GM12878 (cell line): ENCODE results near the gene ISY1. TPM values are rescaled to one million over a fixed set of nuclear protein-coding genes. Genes with fewer than 3 reads are reported as not detected.

Experiments
- ATAC-seq: fragments of 200-7000 bp; cut with Tn5 transposase; 3 replicates; pipeline ENCODE4 v1.9.1; 2020; ENCODE audit warnings: mild to moderate bottlenecking, moderate library complexity
- BruUV-seq: library from RNA; stranded (reverse); fragments of 400-500 nt; replicated peaks from 2 replicates; lab custom pipeline; 2021; lab: Mats Ljungman, UMichigan
- CTCF ChIA-PET: fragments of 300-600 bp; sonication (Branson Sonifier 250); formaldehyde crosslinking; extraction: SDS; loops from one replicate; lab custom pipeline; 2021; ENCODE audit warnings: inconsistent platforms; lab: Yijun Ruan, JAX
- POLR2A ChIA-PET: fragments of 350-600 bp; formaldehyde crosslinking; extraction: SDS; loops from one replicate; lab custom pipeline; 2021; ENCODE audit warnings: inconsistent platforms; lab: Charles Lee
- RAD21 ChIA-PET: fragments of 300-600 bp; sonication (Branson Sonifier 250); formaldehyde crosslinking; loops from one replicate; lab custom pipeline; 2023; ENCODE audit warnings: antibody characterized with exemption; ENCODE audit not compliant: unreplicated experiment; lab: Charles Lee
- SMC1A ChIA-PET: fragments of 300-600 bp; sonication (Branson Sonifier 250); formaldehyde crosslinking; loops from one replicate; lab custom pipeline; 2023; ENCODE audit not compliant: unreplicated experiment, uncharacterized antibody; lab: Charles Lee
- DNase-seq: peaks from one replicate; pipeline ENCODE4 v3.0.0-alpha.2; 2011; ENCODE audit warnings: low read depth, low spot score
- FAIRE-seq: peaks from 3 replicates; lab custom pipeline; 2011; peaks lifted over from hg19 to GRCh38; lab: Jason Lieb, UNC
- H2AFZ ChIP-seq: 2 replicates; pipeline ENCODE4 v1.6.0; 2011; ENCODE audit warnings: low read depth, low read length, control low read depth; ENCODE audit not compliant: control insufficient read depth
- H3K27ac ChIP-seq: 2 replicates; pipeline ENCODE4 v1.5.1; 2011; ENCODE audit warnings: control low read depth; ENCODE audit not compliant: control insufficient read depth, insufficient read depth
- H3K27me3 ChIP-seq, 2 experiments: replicated peaks in 1 of 2; 2 replicates each; pipeline versions ENCODE4 v1.6.0 to v1.6.1; 2011; ENCODE audit warnings: low read length in 1 of 2; ENCODE audit not compliant: control insufficient read depth in 2 of 2, insufficient read depth in 2 of 2
- H3K36me3 ChIP-seq, 2 experiments: 2 replicates each; pipeline ENCODE4 v1.5.1; 2011; ENCODE audit warnings: low read length in 1 of 2; ENCODE audit not compliant: control insufficient read depth in 2 of 2, insufficient read depth in 2 of 2
- H3K4me1 ChIP-seq: 2 replicates; pipeline ENCODE4 v1.6.1; 2011; ENCODE audit warnings: mild to moderate bottlenecking, low read length, moderate library complexity, mixed read lengths; ENCODE audit not compliant: control insufficient read depth, insufficient read depth
- H3K4me2 ChIP-seq: 2 replicates; pipeline ENCODE4 v1.6.0; 2011; ENCODE audit warnings: control low read depth; ENCODE audit not compliant: control insufficient read depth, insufficient read depth
- H3K4me3 ChIP-seq: fragments of 200-600 bp; sonication (generic); 2 replicates; pipeline ENCODE4 v1.5.1; 2016
- H3K79me2 ChIP-seq: 2 replicates; pipeline ENCODE4 v1.6.0; 2011; ENCODE audit warnings: low read length; ENCODE audit not compliant: control insufficient read depth, insufficient read depth
- H3K9ac ChIP-seq: 2 replicates; pipeline ENCODE4 v1.8.0; 2011; ENCODE audit warnings: low read length, control low read depth, mixed read lengths; ENCODE audit not compliant: control insufficient read depth, insufficient read depth
- H3K9me3 ChIP-seq: replicated peaks from 3 replicates; pipeline ENCODE4 v1.5.1; 2011; ENCODE audit warnings: mild to moderate bottlenecking, low read length; ENCODE audit not compliant: control insufficient read depth, insufficient read depth
- H4K20me1 ChIP-seq: 2 replicates; pipeline ENCODE4 v1.6.0; 2011; ENCODE audit not compliant: control insufficient read depth, insufficient read depth
- ATF3 ChIP-seq: IDR thresholded peaks from 2 replicates; pipeline ENCODE4 v1.6.1; 2011; ENCODE audit warnings: low read depth, mild to moderate bottlenecking, low read length, moderate library complexity, borderline replicate concordance; ENCODE audit errors: extremely low read depth
- BMI1 ChIP-seq: fragments of 450-650 bp; IDR thresholded peaks from 2 replicates; pipeline ENCODE4 v1.6.1; 2016; ENCODE audit warnings: mild to moderate bottlenecking, moderate library complexity, borderline replicate concordance
- CBX3 ChIP-seq: fragments of 200-600 bp; sonication (generic); IDR thresholded peaks from 2 replicates; pipeline ENCODE4 v1.6.1; 2016; ENCODE audit warnings: low read depth, borderline replicate concordance
- GATAD2B ChIP-seq: fragments of 450-650 bp; conservative IDR thresholded peaks from 2 replicates; pipeline ENCODE4 v1.6.1; 2017; ENCODE audit warnings: low read depth, mild to moderate bottlenecking, moderate library complexity
- JUND ChIP-seq: IDR thresholded peaks from 2 replicates; pipeline ENCODE4 v1.6.1; 2012; ENCODE audit warnings: low read depth, mild to moderate bottlenecking, low read length, improper control_type of control experiment, moderate library complexity
- LARP7 ChIP-seq: fragments of 450-650 bp; IDR thresholded peaks from 2 replicates; pipeline ENCODE4 v1.6.1; 2017; ENCODE audit warnings: mild to moderate bottlenecking
- PKNOX1 ChIP-seq: fragments of 450-650 bp; IDR thresholded peaks from 2 replicates; pipeline ENCODE4 v1.6.1; 2016; ENCODE audit warnings: mild to moderate bottlenecking
- TAF1 ChIP-seq: IDR thresholded peaks from 2 replicates; pipeline ENCODE4 v1.6.1; 2011; ENCODE audit warnings: mild to moderate bottlenecking, low read depth, low read length, borderline replicate concordance
- ZBTB40 ChIP-seq: fragments of 450-650 bp; IDR thresholded peaks from 2 replicates; pipeline ENCODE4 v1.6.1; 2016; ENCODE audit warnings: mild to moderate bottlenecking, moderate library complexity, borderline replicate concordance
- ZNF217 ChIP-seq: fragments of 450-650 bp; IDR thresholded peaks from 2 replicates; pipeline ENCODE4 v1.6.1; 2017; ENCODE audit warnings: antibody characterized with exemption, mild to moderate bottlenecking
- ZNF687 ChIP-seq: fragments of 450-650 bp; IDR thresholded peaks from 2 replicates; pipeline ENCODE4 v1.6.1; 2017; ENCODE audit warnings: mild to moderate bottlenecking, moderate library complexity
- ZSCAN29 ChIP-seq: fragments of 450-650 bp; IDR thresholded peaks from 2 replicates; pipeline ENCODE4 v1.6.1; 2017; ENCODE audit warnings: mild to moderate bottlenecking, moderate library complexity
- WGBS: methylation state at CpG from one replicate; pipeline ENCODE4 v1.1.6; 2016; ENCODE audit warnings: low lambda C conversion rate; ENCODE audit not compliant: insufficient replicate concordance, insufficient coverage; ENCODE audit errors: missing lambda C conversion rate; 5-methylcytosine and 5-hydroxymethylcytosine counted together
- in situ Hi-C: fragments of 300-500 bp; cut with MboI; formaldehyde crosslinking; loops from 9 replicates; pipeline ENCODE4 v1.14.3; 2018; ENCODE audit warnings: mixed read lengths
- intact Hi-C: fragments of 100-400 bp; cut with micrococcal nuclease; formaldehyde crosslinking; loops from one replicate; pipeline ENCODE4 v1.14.2; 2022; ENCODE audit not compliant: unreplicated experiment
- polyA plus RNA-seq, 11 experiments: library from polyadenylated mRNA; depleted of rRNA in 4 of 11; unstranded in 6 of 11; stranded (reverse) in 5 of 11; fragments of >200 nt; fragmentation: Nextera tagmentation in 4 of 11; fragmentation: Illumina TruSeq in 1 of 11; extraction: Ambion mirVana in 4 of 11; extraction: Trizol in 1 of 11; gene quantifications; 1 replicate in 1 of 11; 2 replicates in 10 of 11; pipeline versions ENCODE4 v1.2.1 to v1.2.3, GENCODE V29; 2011 to 2016; ENCODE audit warnings: inconsistent platforms in 2 of 11, missing spikeins in 2 of 11, low read depth in 1 of 11
- total RNA-seq, 4 experiments: library from RNA; depleted of rRNA in 3 of 4; stranded (reverse); fragments of >200 nt in 3 of 4; fragmentation: Illumina TruSeq in 1 of 4; extraction: Trizol in 1 of 4; gene quantifications; 2 replicates each; pipeline versions ENCODE4 v1.2.1 to v1.2.3, GENCODE V29; 2013 to 2021

Gene ISY1
- total and polyA plus RNA-seq, 10 of the 15 experiments (the other 5 are each of a cell fraction or from before 2014, with no cell fraction given) = 28.3 to 72.2 (median 44.7) TPM

GRCh38 chr3:129121016-129121791 is 39.7 kb downstream of the ISY1 start:
- Histone ChIP-seq H3K9ac (peak overlapping the region; percentile 94), H3K36me3 (no peaks in the 10 kb centered on the region; a peak in 1 of 4 replicates), H4K20me1 (no peaks in the 10 kb centered on the region), H3K4me1 (peaks cover 27% of the 10 kb centered on the region), H3K9me3 (no peaks in the 10 kb centered on the region), H3K4me2 (peak overlapping the region; percentile 75), H2AFZ (peak overlapping the region; percentile 40), H3K27me3 (no peaks in the 10 kb centered on the region), H3K27ac (peak overlapping the region; percentile 86), H3K79me2 (peaks cover 24% of the 10 kb centered on the region), H3K4me3 (peak overlapping the region; percentile 65)
- peak; percentile 18 for FAIRE-seq
- BruUV-seq = TSS peak; percentile 98
- ATAC-seq = peak; percentile 43
- in situ Hi-C loops (no loop called here), intact Hi-C loops (loop anchor here (2.0 to 5.0 kb wide), 2 partner anchors 61 to 68 kb away; partner anchors contain the start of gene CNBP)
- CTCF ChIA-PET = interaction anchor here (0.6 to 4.3 kb wide), 9 partner anchors 46 to 1179 kb away, joined by 3 to 41 read pairs (median 4); partner anchors contain the start of gene COPG1
- WGBS = 1% methylated on average over 44 of the region's 80 CpGs
- RAD21 ChIA-PET = interaction anchor here (0.8 to 3.8 kb wide), 9 partner anchors 11 to 321 kb away, joined by 3 to 20 read pairs (median 3); partner anchors contain the start of gene ISY1
- POLR2A ChIA-PET = interaction anchor here (0.5 to 3.5 kb wide), 15 partner anchors 12 to 319 kb away, joined by 3 to 20 read pairs (median 5); partner anchors contain the start of genes CNBP, COPG1, HMCES and IFT122
- SMC1A ChIA-PET = interaction anchor here (1.0 to 3.7 kb wide), 10 partner anchors 11 to 156 kb away, joined by 3 to 25 read pairs (median 5); no protein-coding TSS in a partner anchor
- DNase-seq = no peak
- TF ChIP-seq JUND (no peak), ZSCAN29 (no peak), ZBTB40 (no peak), CBX3 (no peak), LARP7 (peak; percentile 34; the same call in 1 of the 2 replicates), GATAD2B (peak; percentile 54; the same call in 1 of the 2 replicates), PKNOX1 (no peak), ATF3 (no peak), TAF1 (0 out of 2 replicates have a peak, but pooled peaks have one; percentile 41), ZNF687 (0 out of 2 replicates have a peak, but pooled peaks have one; percentile 27), ZNF217 (no peak), BMI1 (no peak)
